Prostate gland (tissue), 2 donors: ENCODE data around the gene IFNGR1. TPM values are rescaled to one million over a fixed set of nuclear protein-coding genes. Genes with fewer than 3 reads are reported as not detected.

Source experiments
- DNase-seq: peaks from one replicate; pipeline ENCODE4 v3.0.0-alpha.2; 2019; ENCODE audit warnings: low spot score
- H3K27ac ChIP-seq, 2 donors: fragments of 200-600 bp; sonication (generic); 2 replicates each; pipeline ENCODE4 v1.5.1; 2017 to 2019
- H3K27me3 ChIP-seq: fragments of 200-600 bp; sonication (generic); replicated peaks from 2 replicates; pipeline ENCODE4 v1.5.1; 2019; ENCODE audit not compliant: insufficient read depth
- H3K36me3 ChIP-seq, 2 donors: fragments of 200-600 bp; sonication (generic); 1 replicate in 1 of 2; 2 replicates in 1 of 2; pipeline versions ENCODE4 v1.5.1 to v1.8.1; 2017 to 2019
- H3K4me1 ChIP-seq: fragments of 200-600 bp; sonication (generic); replicated peaks from 2 replicates; pipeline ENCODE4 v1.5.1; 2019
- H3K4me3 ChIP-seq, 2 donors: fragments of 200-600 bp; sonication (generic); 2 replicates each; pipeline ENCODE4 v1.5.1; 2017 to 2019
- H3K9me3 ChIP-seq: fragments of 200-600 bp; sonication (generic); 2 replicates; pipeline ENCODE4 v1.5.1; 2017
- CTCF ChIP-seq, 4 experiments: fragments of 200-600 bp in 2 of 4; fragments of 450-650 bp in 2 of 4; sonication (generic) in 2 of 4; IDR thresholded peaks; 1 replicate in 3 of 4; 2 replicates in 1 of 4; pipeline ENCODE4 v1.5.1; 2016 to 2019; ENCODE audit warnings: antibody characterized with exemption in 4 of 4, mild to moderate bottlenecking in 2 of 4, moderate library complexity in 2 of 4
- POLR2A ChIP-seq: fragments of 450-650 bp; IDR thresholded peaks from one replicate; pipeline ENCODE4 v1.6.1; 2016; ENCODE audit warnings: antibody characterized with exemption, mild to moderate bottlenecking
- POLR2AphosphoS5 ChIP-seq: sonication (generic); formaldehyde crosslinking; IDR thresholded peaks from one replicate; pipeline ENCODE4 v1.6.1; 2017; ENCODE audit warnings: antibody characterized with exemption
- WGBS: methylation state at CpG from one replicate; pipeline ENCODE4 v1.1.5; 2018; 5-methylcytosine and 5-hydroxymethylcytosine counted together
- intact Hi-C: fragments of 100-400 bp; cut with DNase I; formaldehyde crosslinking; loops from one replicate; pipeline ENCODE4 v1.14.2; 2022
- total RNA-seq, 2 donors: library from RNA; depleted of rRNA; stranded (reverse); fragments of >200 nt; gene quantifications; one replicate each; pipeline ENCODE4 v1.1.0, GENCODE V29; 2016

The IFNGR1 gene
- total RNA-seq, 2 donors from 2014 or later, result 65.3 to 93.7 TPM

GRCh38 chr6:137202078-137202477, 17.1 kb downstream of the IFNGR1 start:
- Histone ChIP-seq H3K4me3 (no peak overlapping the region), H3K36me3 (peaks cover 0 to 5% of the 10 kb centered on the region in 2 donors), H3K27me3 (no peaks in the 10 kb centered on the region), H3K4me1 (no peaks in the 10 kb centered on the region), H3K9me3 (no peaks in the 10 kb centered on the region), H3K27ac (no peak overlapping the region)
- TF ChIP-seq CTCF (IDR thresholded peaks at IDR 0.05) (peak in 3 of 4 experiments; percentile 31 to 60 (median 54)), POLR2A (no peak), POLR2AphosphoS5 (no peak)
- WGBS, result 61% methylated on average over 6 of the region's 6 CpGs
- intact Hi-C loops, result no loop called here
- DNase-seq, result peak; percentile 15

GRCh38 chr6:137201006-137201405, 18.2 kb downstream of the IFNGR1 start:
- Histone ChIP-seq H3K4me1 (no peaks in the 10 kb centered on the region), H3K27ac (no peak overlapping the region), H3K4me3 (no peak overlapping the region), H3K36me3 (peaks cover 0 to 5% of the 10 kb centered on the region in 2 donors), H3K9me3 (no peaks in the 10 kb centered on the region), H3K27me3 (no peaks in the 10 kb centered on the region)
- TF ChIP-seq POLR2AphosphoS5 (no peak), CTCF (IDR thresholded peaks at IDR 0.05) (no peak), POLR2A (no peak)
- DNase-seq, result no peak
- 98% methylated on average over 1 of the region's 1 CpG for WGBS
- intact Hi-C loops, result no loop called here

GRCh38 chr6:137200288-137200687, 18.9 kb downstream of the IFNGR1 start:
- TF ChIP-seq POLR2AphosphoS5 (no peak), POLR2A (no peak), CTCF (IDR thresholded peaks at IDR 0.05) (no peak)
- Histone ChIP-seq H3K4me3 (no peak overlapping the region), H3K27ac (no peak overlapping the region), H3K4me1 (no peaks in the 10 kb centered on the region), H3K27me3 (no peaks in the 10 kb centered on the region), H3K9me3 (no peaks in the 10 kb centered on the region), H3K36me3 (peaks cover 0 to 5% of the 10 kb centered on the region in 2 donors)
- no peak for DNase-seq
- WGBS, result 70% methylated on average over 4 of the region's 4 CpGs
- intact Hi-C loops, result no loop called here

GRCh38 chr6:137197684-137198645, 21.2 kb downstream of the IFNGR1 start:
- Histone ChIP-seq H3K4me3 (no peak overlapping the region), H3K27me3 (no peaks in the 10 kb centered on the region), H3K4me1 (no peaks in the 10 kb centered on the region), H3K27ac (no peak overlapping the region), H3K36me3 (no peaks in the 10 kb centered on the region), H3K9me3 (no peaks in the 10 kb centered on the region)
- intact Hi-C loops, result no loop called here
- TF ChIP-seq CTCF (IDR thresholded peaks at IDR 0.05) (no peak), POLR2A (no peak), POLR2AphosphoS5 (no peak)
- no peak for DNase-seq
- 91% methylated on average over 11 of the region's 11 CpGs for WGBS
